ENCODE measurements around the gene CDKAL1.

DNA sequence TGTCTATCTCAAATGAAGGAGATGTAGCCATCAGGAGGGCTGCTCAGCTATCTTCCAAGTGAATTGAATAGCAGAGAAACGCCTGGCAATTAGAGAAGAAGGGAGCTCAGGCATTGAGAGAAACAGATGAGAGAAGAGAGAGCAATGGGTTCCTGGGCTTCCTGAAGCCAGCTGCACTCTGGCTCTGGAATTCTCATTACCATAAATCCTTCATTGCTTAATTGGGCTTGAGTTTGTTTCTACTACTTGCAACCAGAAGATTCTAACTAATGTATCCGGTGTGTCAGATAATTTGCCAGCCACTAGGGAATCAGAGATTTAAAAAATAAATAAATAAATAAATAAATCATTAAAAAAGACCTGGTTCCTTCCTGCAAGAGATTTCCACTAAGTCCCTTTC is 25.0 kb upstream of the CDKAL1 start:
- TF ChIP-seq TOX (CRISPR knock-in tag; IDR thresholded peaks at IDR 0.05; ENCODE audit: borderline replicate concordance) (no peak), ZNF565 (CRISPR knock-in tag; conservative IDR thresholded peaks at IDR 0.05; ENCODE audit: low read depth) (no peak)

Data from SK-N-SH treated with all-trans-retinoic acid at 6 μM for 48 hours (cell line).